OCI-LY7 (cell line): Measurements from ENCODE around the gene NCOR2. TPM values are rescaled to one million over a fixed set of nuclear protein-coding genes. Genes with fewer than 3 reads are reported as not detected.
A peak's percentile ranks its signal among the peaks of the same experiment; 100 is the strongest.

Experiments
- BruUV-seq: library from RNA; stranded (reverse); fragments of 400-500 nt; replicated peaks from 2 replicates; lab custom pipeline; 2021; lab: Mats Ljungman, UMichigan
- CTCF ChIA-PET: fragments of 300-600 bp; sonication (Branson Sonifier 250); formaldehyde crosslinking; loops from one replicate; lab custom pipeline; 2022; ENCODE audit warnings: antibody characterized with exemption; ENCODE audit not compliant: unreplicated experiment; lab: Charles Lee
- POLR2A ChIA-PET: fragments of 300-600 bp; sonication (Branson Sonifier 250); formaldehyde crosslinking; loops from one replicate; lab custom pipeline; 2022; ENCODE audit warnings: antibody characterized with exemption; lab: Charles Lee
- DNase-seq: peaks from one replicate; pipeline ENCODE4 v3.0.0-alpha.2; 2015; ENCODE audit warnings: low spot score
- H2AFZ ChIP-seq: fragments of 200-600 bp; sonication (generic), shearing (Covaris generic); 2 replicates; pipeline ENCODE4 v1.6.1; 2014; ENCODE audit warnings: mild to moderate bottlenecking, antibody characterized with exemption, low read length, moderate library complexity
- H3K27ac ChIP-seq: fragments of 200-600 bp; sonication (generic); 2 replicates; pipeline ENCODE4 v1.5.1; 2014; ENCODE audit warnings: mixed run types, low read depth, mild to moderate bottlenecking, moderate library complexity, low read length, inconsistent platforms; ENCODE audit not compliant: poor library complexity, severe bottlenecking
- H3K36me3 ChIP-seq: fragments of 200-600 bp; sonication (generic); 2 replicates; pipeline ENCODE4 v1.6.1; 2014; ENCODE audit warnings: mild to moderate bottlenecking, antibody characterized with exemption, low read length, moderate library complexity, mixed read lengths; ENCODE audit not compliant: insufficient read depth
- H3K4me1 ChIP-seq: fragments of 200-600 bp; sonication (generic); 2 replicates; pipeline ENCODE4 v1.5.1; 2014; ENCODE audit warnings: mild to moderate bottlenecking, low read length; ENCODE audit not compliant: insufficient read depth, poor library complexity, severe bottlenecking
- H3K4me2 ChIP-seq: fragments of 200-600 bp; sonication (generic); 2 replicates; pipeline ENCODE4 v1.6.1; 2014; ENCODE audit warnings: mild to moderate bottlenecking, low read length
- H3K4me3 ChIP-seq: fragments of 200-600 bp; sonication (generic); 2 replicates; pipeline ENCODE4 v1.5.1; 2014; ENCODE audit warnings: mild to moderate bottlenecking, low read depth, low read length; ENCODE audit not compliant: poor library complexity, severe bottlenecking
- H3K79me2 ChIP-seq: fragments of 200-600 bp; sonication (generic); 2 replicates; pipeline ENCODE4 v1.6.1; 2016; ENCODE audit warnings: low read depth, mild to moderate bottlenecking, low read length, moderate library complexity, mixed read lengths; ENCODE audit not compliant: insufficient read depth
- H3K9me2 ChIP-seq: fragments of 200-600 bp; sonication (generic); 2 replicates; pipeline ENCODE4 v1.6.1; 2016; ENCODE audit warnings: mild to moderate bottlenecking, low read length, mixed read lengths; ENCODE audit not compliant: insufficient read depth
- H3K9me3 ChIP-seq: fragments of 200-600 bp; sonication (generic); 2 replicates; pipeline ENCODE4 v1.6.1; 2014; ENCODE audit warnings: mild to moderate bottlenecking, mixed run types, low read length, mixed read lengths
- H4K20me1 ChIP-seq: fragments of 200-600 bp; sonication (generic); 2 replicates; pipeline ENCODE4 v1.6.1; 2014; ENCODE audit warnings: mild to moderate bottlenecking, antibody characterized with exemption, low read length, moderate library complexity, mixed read lengths; ENCODE audit not compliant: insufficient read depth
- CTCF ChIP-seq: fragments of 200-600 bp; sonication (generic); conservative IDR thresholded peaks from 2 replicates; pipeline ENCODE4 v1.5.1; 2014; ENCODE audit warnings: mild to moderate bottlenecking, antibody characterized with exemption, low read length, moderate library complexity, mixed read lengths
- EZH2phosphoT487 ChIP-seq: fragments of 200-600 bp; sonication (generic); IDR thresholded peaks from 2 replicates; pipeline ENCODE4 v1.6.1; 2018; ENCODE audit warnings: low read depth, borderline replicate concordance, mild to moderate bottlenecking, mixed run types, antibody characterized with exemption, low read length, moderate library complexity, mixed read lengths
- intact Hi-C: fragments of 100-400 bp; cut with micrococcal nuclease; formaldehyde crosslinking; loops from one replicate; pipeline ENCODE4 v1.10.0; 2022; ENCODE audit not compliant: unreplicated experiment
- total RNA-seq, 2 experiments: library from RNA; depleted of rRNA in 1 of 2; stranded (reverse); fragments of >200 nt in 1 of 2; shearing (Covaris generic) in 1 of 2; gene quantifications; 2 replicates each; pipeline ENCODE4 v1.2.3, GENCODE V29; 2014 to 2022

The NCOR2 gene
- total RNA-seq, 2 experiments from 2014 or later, result 22.7 to 159 TPM

- no peak overlapping the region for H2AFZ ChIP-seq
- H3K27ac ChIP-seq, result peak overlapping the region; percentile 52
- no peaks in the 10 kb centered on the region for H3K9me2 ChIP-seq
- H3K4me2 ChIP-seq, result peak overlapping the region; percentile 71
- peak overlapping the region; percentile 49 for H3K4me3 ChIP-seq
- no peak for TF ChIP-seq EZH2phosphoT487
- no peak for TF ChIP-seq CTCF
- no TSS peak for BruUV-seq
- H3K79me2 ChIP-seq, result peaks cover 15% of the 10 kb centered on the region
- peaks cover 4% of the 10 kb centered on the region; the same call in 1 of the 2 replicates for H4K20me1 ChIP-seq
- ChIA-PET POLR2A (no interaction called here), CTCF (no interaction called here)
- peaks cover 3% of the 10 kb centered on the region; the same call in 1 of the 2 replicates for H3K36me3 ChIP-seq
- H3K4me1 ChIP-seq, result peaks cover 36% of the 10 kb centered on the region
- intact Hi-C loops, result loop anchor here (1.0 to 2.0 kb wide), 2 partner anchors 24 to 65 kb away; partner anchors contain the start of gene NCOR2
- H3K9me3 ChIP-seq, result no peaks in the 10 kb centered on the region
- peak; percentile 74 for DNase-seq
Observed at GRCh38 chr12:124543052-124543589, 24.3 kb downstream of the NCOR2 start.

- Histone ChIP-seq H3K4me2 (no peak overlapping the region), H3K9me3 (no peaks in the 10 kb centered on the region), H3K9me2 (no peaks in the 10 kb centered on the region), H3K4me1 (peaks cover 36% of the 10 kb centered on the region), H3K4me3 (no peak overlapping the region), H4K20me1 (peaks cover 4% of the 10 kb centered on the region; the same call in 1 of the 2 replicates), H3K79me2 (peaks cover 10% of the 10 kb centered on the region), H2AFZ (no peak overlapping the region), H3K36me3 (no peaks in the 10 kb centered on the region), H3K27ac (no peak overlapping the region)
- no TSS peak for BruUV-seq
- POLR2A ChIA-PET, result no interaction called here
- no peak for DNase-seq
- CTCF ChIA-PET, result interaction anchor here (0.6 to 1.1 kb wide), 2 partner anchors 8 to 13 kb away, joined by 3 to 5 read pairs; no protein-coding TSS in a partner anchor
- intact Hi-C loops, result loop anchor here (2.0 kb wide), 1 partner anchor 25 kb away; the partner anchor contains the start of gene NCOR2
- TF ChIP-seq EZH2phosphoT487 (no peak), CTCF (no peak)
Observed at GRCh38 chr12:124542021-124542949, 25.1 kb downstream of the NCOR2 start.
